Measurements from ENCODE around the gene MED17.

Gene MED17

DNA sequence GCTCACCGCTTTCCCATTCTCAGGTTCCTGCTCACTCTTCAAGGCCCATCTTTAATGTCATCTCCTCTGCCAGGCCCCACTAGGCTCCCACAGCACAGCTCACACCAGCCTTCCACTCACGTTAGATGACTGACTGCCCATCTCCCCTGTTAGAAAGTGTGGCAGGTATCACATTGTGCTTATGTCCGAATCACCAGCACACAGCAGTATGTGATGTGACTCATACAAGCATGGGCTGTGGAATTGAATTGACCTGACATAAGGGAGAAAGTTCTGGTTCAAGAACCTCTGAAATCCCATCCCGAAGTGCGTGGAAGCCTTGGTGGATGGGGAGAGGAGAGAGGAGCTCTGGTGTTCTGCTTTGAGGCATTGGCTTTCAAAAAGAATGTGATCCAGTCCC is 59.8 kb downstream of the MED17 start:
- TF ChIP-seq BHLHE40 (IDR thresholded peaks at IDR 0.05; ENCODE audit: borderline replicate concordance): no peak
- TF ChIP-seq FOXM1 (IDR thresholded peaks at IDR 0.05; ENCODE audit: borderline replicate concordance): no peak
- POLR2A ChIA-PET: no interaction called here
- CTCF ChIA-PET: no interaction called here
- DNase-seq (ENCODE audit: extremely low spot score): no peak

DNA sequence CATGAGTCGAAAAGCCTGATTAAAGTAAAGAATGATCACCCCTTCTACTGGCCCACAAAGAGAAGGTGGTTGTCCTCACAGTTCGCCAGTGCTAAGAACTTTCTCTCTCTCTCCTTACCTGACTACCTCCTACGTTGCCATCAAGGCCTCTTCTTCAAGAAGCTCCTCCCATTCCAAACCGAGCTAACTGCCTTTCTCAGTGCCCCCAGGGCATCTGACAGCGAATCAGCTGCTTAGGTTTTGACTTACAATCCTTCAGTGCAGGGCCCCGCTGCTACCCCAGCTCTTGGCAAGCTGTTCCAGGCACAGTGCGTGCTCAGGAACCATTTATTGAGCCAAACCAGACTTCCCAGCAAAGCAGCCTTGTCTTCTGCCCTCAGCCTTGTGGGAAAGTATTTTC is 60.5 kb downstream of the MED17 start:
- POLR2A ChIA-PET: no interaction called here

DNA sequence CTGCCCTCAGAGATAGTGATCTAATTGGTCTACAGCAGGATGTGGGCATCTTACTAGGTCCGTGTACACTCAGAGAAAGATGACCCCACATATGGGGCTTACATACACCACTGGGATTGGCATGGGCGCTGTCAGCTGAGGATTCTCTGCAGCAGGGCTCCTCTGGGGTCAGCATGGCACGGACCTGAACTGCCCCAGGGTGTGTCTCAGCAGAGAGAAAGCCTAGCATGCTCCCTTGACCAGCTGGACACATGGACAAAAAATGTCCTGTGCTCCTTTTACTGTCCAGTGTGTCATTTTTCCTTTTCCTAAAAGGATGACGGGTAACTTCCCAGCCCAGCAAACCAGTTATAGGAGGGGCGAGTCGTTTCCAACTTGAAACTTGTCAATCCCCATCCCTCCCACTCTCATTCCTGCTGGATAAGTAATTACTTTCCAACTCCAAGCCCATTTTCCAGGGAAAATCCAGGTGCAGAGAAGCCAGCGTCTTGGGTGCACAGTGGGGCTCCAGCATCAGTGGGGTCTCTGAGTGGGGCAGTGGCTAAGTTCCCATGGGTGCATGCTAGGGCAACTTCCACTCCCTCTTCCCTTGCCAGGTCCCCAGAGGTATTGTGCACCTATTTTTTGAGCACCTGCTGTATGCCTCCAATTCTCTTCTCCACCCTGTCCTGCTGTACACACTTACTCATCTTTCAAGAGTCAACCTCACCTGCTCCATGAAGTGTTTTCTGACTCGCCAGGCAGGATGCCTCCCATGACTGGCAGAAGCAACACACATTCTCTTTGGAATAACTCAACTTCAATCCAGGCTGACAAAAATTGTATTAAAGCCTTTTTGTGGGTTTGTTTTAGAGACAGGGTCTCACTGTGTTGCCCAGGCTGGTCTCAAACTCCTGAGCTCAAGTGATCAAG is 61.4 kb downstream of the MED17 start:
- ChIA-PET CTCF (no interaction called here), POLR2A (no interaction called here)
- TF ChIP-seq FOXK2 (IDR thresholded peaks at IDR 0.05): no peak
- no peak for DNase-seq (ENCODE audit: extremely low spot score)

More for the DNA sequence above, 60.5 kb downstream of the MED17 start:
- no peak for DNase-seq (ENCODE audit: extremely low spot score)
- CTCF ChIA-PET: no interaction called here
- TF ChIP-seq NFRKB (IDR thresholded peaks at IDR 0.05): no peak
- no peak for TF ChIP-seq L3MBTL2 (conservative IDR thresholded peaks at IDR 0.05)
- no peak for TF ChIP-seq FOXK2 (IDR thresholded peaks at IDR 0.05)
- TF ChIP-seq CTBP1 (IDR thresholded peaks at IDR 0.05; ENCODE audit: borderline replicate concordance): no peak
- TF ChIP-seq SP1 (IDR thresholded peaks at IDR 0.05): no peak
- TF ChIP-seq FOXM1 (IDR thresholded peaks at IDR 0.05; ENCODE audit: borderline replicate concordance): no peak
- TF ChIP-seq FOXA1 (IDR thresholded peaks at IDR 0.05): no peak
- no peak for TF ChIP-seq BHLHE40 (IDR thresholded peaks at IDR 0.05; ENCODE audit: borderline replicate concordance)
- no peak for TF ChIP-seq TARDBP (IDR thresholded peaks at IDR 0.05)

DNA sequence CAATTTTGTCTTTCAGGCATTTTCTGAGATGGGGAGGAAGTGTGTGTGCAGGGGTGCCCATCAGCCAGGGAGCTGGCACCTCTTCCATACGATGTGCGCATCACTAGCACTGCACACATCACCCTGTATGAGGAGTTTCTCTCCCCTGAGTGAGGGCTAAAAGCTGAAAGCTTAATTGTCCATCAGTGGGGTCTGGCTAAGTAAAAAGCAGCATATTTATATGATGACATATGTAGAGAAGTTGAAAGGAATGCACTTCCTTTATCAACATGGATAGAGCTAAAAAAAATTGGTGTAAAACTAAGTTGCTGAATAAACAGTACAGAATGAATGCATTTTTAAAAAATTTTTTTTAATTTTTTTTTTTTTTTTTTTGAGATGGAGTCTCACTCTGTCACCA is 62.3 kb downstream of the MED17 start:
- POLR2A ChIA-PET: no interaction called here
- CTCF ChIA-PET: interaction anchor here (0.6 kb wide), 1 partner anchor 1607 kb away, joined by 4 read pairs; no protein-coding TSS in a partner anchor
- TF ChIP-seq FOXA1 (IDR thresholded peaks at IDR 0.05): no peak
- TF ChIP-seq BHLHE40 (IDR thresholded peaks at IDR 0.05; ENCODE audit: borderline replicate concordance): no peak
- no peak for TF ChIP-seq LEF1 (IDR thresholded peaks at IDR 0.05; ENCODE audit: borderline replicate concordance)
- no peak for TF ChIP-seq TARDBP (IDR thresholded peaks at IDR 0.05)
- no peak for TF ChIP-seq ELF4 (IDR thresholded peaks at IDR 0.05)
- TF ChIP-seq ARNT (IDR thresholded peaks at IDR 0.05): no peak
- TF ChIP-seq FOXK2 (IDR thresholded peaks at IDR 0.05): no peak
- TF ChIP-seq ZNF384 (IDR thresholded peaks at IDR 0.05): no peak
- TF ChIP-seq SUZ12 (IDR thresholded peaks at IDR 0.05): no peak
- TF ChIP-seq CTBP1 (IDR thresholded peaks at IDR 0.05; ENCODE audit: borderline replicate concordance): no peak
- no peak for TF ChIP-seq HDGF (IDR thresholded peaks at IDR 0.05; ENCODE audit: borderline replicate concordance)
- TF ChIP-seq, protein P1, sequence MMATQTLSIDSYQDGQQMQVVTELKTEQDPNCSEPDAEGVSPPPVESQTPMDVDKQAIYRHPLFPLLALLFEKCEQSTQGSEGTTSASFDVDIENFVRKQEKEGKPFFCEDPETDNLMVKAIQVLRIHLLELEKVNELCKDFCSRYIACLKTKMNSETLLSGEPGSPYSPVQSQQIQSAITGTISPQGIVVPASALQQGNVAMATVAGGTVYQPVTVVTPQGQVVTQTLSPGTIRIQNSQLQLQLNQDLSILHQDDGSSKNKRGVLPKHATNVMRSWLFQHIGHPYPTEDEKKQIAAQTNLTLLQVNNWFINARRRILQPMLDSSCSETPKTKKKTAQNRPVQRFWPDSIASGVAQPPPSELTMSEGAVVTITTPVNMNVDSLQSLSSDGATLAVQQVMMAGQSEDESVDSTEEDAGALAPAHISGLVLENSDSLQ (IDR thresholded peaks at IDR 0.05): no peak
- no peak for TF ChIP-seq L3MBTL2 (conservative IDR thresholded peaks at IDR 0.05)
- no peak for DNase-seq (ENCODE audit: extremely low spot score)

DNA sequence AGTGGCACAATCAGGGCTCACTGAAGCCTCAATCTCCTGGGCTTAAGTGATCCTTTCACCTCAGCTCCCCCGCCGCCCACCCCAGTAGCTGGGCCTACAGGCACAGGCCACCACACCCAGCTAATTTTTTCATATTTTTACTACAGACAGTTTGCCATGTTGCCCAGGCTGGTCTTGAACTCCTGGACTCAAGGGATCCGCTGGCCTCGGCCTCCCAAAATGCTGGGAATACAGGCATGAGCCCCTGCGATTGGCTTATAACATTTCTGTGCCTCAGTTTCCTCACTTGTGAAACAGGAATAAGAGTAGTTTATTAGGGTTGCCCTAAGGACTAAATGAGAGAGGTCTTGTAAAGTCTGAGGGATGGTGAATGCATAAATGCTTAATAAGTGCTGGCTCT is 65.1 kb downstream of the MED17 start:
- no peak for TF ChIP-seq BHLHE40 (IDR thresholded peaks at IDR 0.05; ENCODE audit: borderline replicate concordance)
- no peak for TF ChIP-seq L3MBTL2 (conservative IDR thresholded peaks at IDR 0.05)
- TF ChIP-seq, protein P1 (IDR thresholded peaks at IDR 0.05): no peak
- TF ChIP-seq SP1 (IDR thresholded peaks at IDR 0.05): no peak
- TF ChIP-seq SUZ12 (IDR thresholded peaks at IDR 0.05): no peak
- TF ChIP-seq TARDBP (IDR thresholded peaks at IDR 0.05): no peak
- no peak for TF ChIP-seq FOXK2 (IDR thresholded peaks at IDR 0.05)
- TF ChIP-seq ELF4 (IDR thresholded peaks at IDR 0.05): no peak
- TF ChIP-seq LEF1 (IDR thresholded peaks at IDR 0.05; ENCODE audit: borderline replicate concordance): no peak
- TF ChIP-seq ZNF384 (IDR thresholded peaks at IDR 0.05): no peak
- no peak for TF ChIP-seq FOXA1 (IDR thresholded peaks at IDR 0.05)
- no peak for TF ChIP-seq ARNT (IDR thresholded peaks at IDR 0.05)
- TF ChIP-seq FOXM1 (IDR thresholded peaks at IDR 0.05; ENCODE audit: borderline replicate concordance): no peak
- TF ChIP-seq HDGF (IDR thresholded peaks at IDR 0.05; ENCODE audit: borderline replicate concordance): no peak
- no peak for TF ChIP-seq NFRKB (IDR thresholded peaks at IDR 0.05)
- TF ChIP-seq CTBP1 (IDR thresholded peaks at IDR 0.05; ENCODE audit: borderline replicate concordance): no peak
- no peak for DNase-seq (ENCODE audit: extremely low spot score)
- CTCF ChIA-PET: no interaction called here
- POLR2A ChIA-PET: no interaction called here

DNA sequence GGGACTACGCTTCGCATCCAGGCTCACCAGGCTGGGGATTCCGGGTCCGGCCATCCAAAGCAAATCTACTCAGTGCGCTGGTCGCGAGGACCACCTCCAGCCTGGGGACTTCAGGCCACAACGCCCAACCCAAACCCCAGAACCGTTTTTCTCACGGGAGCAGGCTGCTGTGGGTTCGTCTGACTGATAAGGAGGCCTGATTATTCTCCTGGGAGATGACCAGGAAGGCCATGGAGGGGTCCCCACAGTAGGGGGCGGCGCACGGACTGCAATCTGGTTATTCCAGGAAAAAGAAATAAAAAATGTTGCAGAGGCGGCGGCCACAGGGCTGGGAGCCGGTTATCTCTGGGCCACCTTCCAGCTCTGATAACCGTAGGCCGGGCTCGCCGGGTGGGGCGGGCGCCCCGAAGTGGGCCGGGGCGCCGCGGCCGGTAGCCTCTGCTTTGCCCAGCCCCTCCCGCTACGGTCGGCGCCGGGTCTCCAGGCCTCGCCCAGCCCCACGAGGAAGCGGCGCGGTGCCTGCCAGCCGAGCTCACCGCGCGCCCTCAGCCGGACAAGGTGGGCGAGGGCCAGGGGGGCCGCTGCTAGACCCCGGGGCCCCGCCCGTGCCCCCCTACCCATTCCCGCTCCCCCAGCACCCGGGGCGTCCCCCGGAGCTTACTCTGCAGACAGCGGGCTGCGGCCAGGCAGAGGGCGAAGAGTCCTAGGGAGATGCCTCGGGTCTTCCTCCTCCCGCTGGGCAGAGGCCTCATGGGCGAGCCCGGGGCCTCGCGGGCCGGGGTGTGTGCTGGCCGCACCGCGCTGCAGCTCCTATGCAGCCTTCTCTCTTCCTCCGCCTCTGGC is 65.9 kb downstream of the MED17 start:
- ChIA-PET CTCF (no interaction called here), POLR2A (no interaction called here)
- no peak for DNase-seq (ENCODE audit: extremely low spot score)
- TF ChIP-seq NFRKB (IDR thresholded peaks at IDR 0.05): no peak

DNA sequence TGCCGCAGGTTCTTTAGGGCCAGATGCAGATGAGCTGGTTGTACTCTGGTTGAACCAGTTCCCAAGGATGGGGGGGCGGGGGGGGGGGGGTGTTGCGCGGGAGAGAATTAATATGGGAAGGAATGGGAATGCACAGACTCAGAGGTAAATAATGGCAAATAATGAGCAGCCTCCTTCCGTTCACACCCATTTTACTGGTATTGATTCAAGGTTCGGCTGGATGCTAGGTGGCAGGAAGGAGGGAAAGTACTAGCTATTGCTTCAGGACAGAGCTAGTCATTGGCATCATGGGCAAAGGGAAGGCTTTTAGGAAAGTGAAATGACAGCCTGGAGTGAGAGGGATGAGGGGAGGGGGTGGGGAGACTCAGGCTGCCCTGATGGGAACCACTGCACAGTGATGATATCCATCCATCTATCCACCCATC is 66.5 kb downstream of the MED17 start, which contains the start of gene VSTM5:
VSTM5 (minus strand) TSS at position 25 of the 425 bp plus-strand sequence. CDS start 116 bp downstream, outside the sequence.
- TF ChIP-seq, protein P1 (IDR thresholded peaks at IDR 0.05): no peak
- TF ChIP-seq FOXM1 (IDR thresholded peaks at IDR 0.05; ENCODE audit: borderline replicate concordance): no peak
- no peak for TF ChIP-seq FOXA1 (IDR thresholded peaks at IDR 0.05)
- no peak for TF ChIP-seq SUZ12 (IDR thresholded peaks at IDR 0.05)
- no peak for TF ChIP-seq ARNT (IDR thresholded peaks at IDR 0.05)
- no peak for TF ChIP-seq ZNF384 (IDR thresholded peaks at IDR 0.05)
- no peak for TF ChIP-seq TARDBP (IDR thresholded peaks at IDR 0.05)
- no peak for DNase-seq (ENCODE audit: extremely low spot score)
- POLR2A ChIA-PET: no interaction called here
- CTCF ChIA-PET: no interaction called here
